ENCODE data around the gene RPS21. TPM values are rescaled to one million over a fixed set of nuclear protein-coding genes. Genes with fewer than 3 reads are reported as not detected.

Gene RPS21
- total RNA-seq, 1 experiment from 2014 or later: 1,761 TPM

- Histone ChIP-seq H3K36me3 (ENCODE audit: control insufficient read depth, insufficient read depth, low read length) (no peaks in the 10 kb centered on the region), H3K27ac (ENCODE audit: low read length) (no peak overlapping the region), H3K9me3 (ENCODE audit: control insufficient read depth, insufficient read depth, low read depth, low read length) (no peaks in the 10 kb centered on the region), H3K4me1 (ENCODE audit: control insufficient read depth, insufficient read depth, low read length) (peaks cover 8% of the 10 kb centered on the region; the same call in 1 of the 2 replicates), H3K27me3 (ENCODE audit: control insufficient read depth, insufficient read depth, low read length) (no peaks in the 10 kb centered on the region), H3K4me3 (ENCODE audit: low read depth in 2 of 2, low read length in 2 of 2) (no peak overlapping the region)
- DNase-seq (ENCODE audit: low read depth, low spot score) (no peak), ATAC-seq (no peak)
- intact Hi-C loops (cut with micrococcal nuclease; ENCODE audit: unreplicated experiment): no loop called here
- BruUV-seq (replicated peaks): no TSS peak
- POLR2A ChIA-PET: no interaction called here
- CTCF ChIA-PET: no interaction called here
- TF ChIP-seq SIN3A (IDR thresholded peaks at IDR 0.05; ENCODE audit: borderline replicate concordance, insufficient read depth, low read depth, low read length) (no peak), TCF7L2 (IDR thresholded peaks at IDR 0.05; ENCODE audit: low read depth, low read length) (no peak), CTCF (IDR thresholded peaks at IDR 0.05) (no peak; the same call in 1 of the 2 replicates), POLR2AphosphoS5 (IDR thresholded peaks at IDR 0.05; ENCODE audit: low read depth, low read length) (no peak), REST (IDR thresholded peaks at IDR 0.05; ENCODE audit: insufficient read depth in 1 of 2, low read depth in 2 of 2, low read length in 1 of 2) (no peak)
- in situ Hi-C loops (cut with HindIII; ENCODE audit: low pct_unique_long_range_greater_than_20kb, low sequenced_read_pairs): no loop called here
Observed at GRCh38 chr20:62401331-62401779, 14.5 kb downstream of the RPS21 start.

- no TSS peak for BruUV-seq (replicated peaks)
- intact Hi-C loops (cut with micrococcal nuclease; ENCODE audit: unreplicated experiment): no loop called here
- DNase-seq (ENCODE audit: low read depth, low spot score) (no peak), ATAC-seq (no peak)
- Histone ChIP-seq H3K27ac (ENCODE audit: low read length) (no peak overlapping the region), H3K36me3 (ENCODE audit: control insufficient read depth, insufficient read depth, low read length) (no peaks in the 10 kb centered on the region), H3K4me1 (ENCODE audit: control insufficient read depth, insufficient read depth, low read length) (peaks cover 10% of the 10 kb centered on the region; the same call in 1 of the 2 replicates), H3K4me3 (ENCODE audit: low read depth in 2 of 2, low read length in 2 of 2) (no peak overlapping the region), H3K27me3 (ENCODE audit: control insufficient read depth, insufficient read depth, low read length) (no peaks in the 10 kb centered on the region), H3K9me3 (ENCODE audit: control insufficient read depth, insufficient read depth, low read depth, low read length) (no peaks in the 10 kb centered on the region)
- TF ChIP-seq SIN3A (IDR thresholded peaks at IDR 0.05; ENCODE audit: borderline replicate concordance, insufficient read depth, low read depth, low read length) (no peak), REST (IDR thresholded peaks at IDR 0.05; ENCODE audit: insufficient read depth in 1 of 2, low read depth in 2 of 2, low read length in 1 of 2) (no peak), CTCF (IDR thresholded peaks at IDR 0.05) (no peak), TCF7L2 (IDR thresholded peaks at IDR 0.05; ENCODE audit: low read depth, low read length) (no peak), POLR2AphosphoS5 (IDR thresholded peaks at IDR 0.05; ENCODE audit: low read depth, low read length) (no peak)
- ChIA-PET CTCF (no interaction called here), POLR2A (no interaction called here)
- in situ Hi-C loops (cut with HindIII; ENCODE audit: low pct_unique_long_range_greater_than_20kb, low sequenced_read_pairs): no loop called here
Observed at GRCh38 chr20:62402456-62403150, 15.7 kb downstream of the RPS21 start.
